Dedifferentiated amniotic fluid mesenchymal stem cell (primary cell): ENCODE measurements around the gene DHFR.
"Not testable (repeated sequence)": the region's sequence is repeated elsewhere in the genome, so short reads cannot be mapped to it uniquely, and the experiment has no call there.

Experiments used
- DNase-seq: peaks from one replicate; pipeline ENCODE4 v3.0.0-alpha.2; 2016; ENCODE audit errors: extremely low spot score

The DHFR gene

DNA sequence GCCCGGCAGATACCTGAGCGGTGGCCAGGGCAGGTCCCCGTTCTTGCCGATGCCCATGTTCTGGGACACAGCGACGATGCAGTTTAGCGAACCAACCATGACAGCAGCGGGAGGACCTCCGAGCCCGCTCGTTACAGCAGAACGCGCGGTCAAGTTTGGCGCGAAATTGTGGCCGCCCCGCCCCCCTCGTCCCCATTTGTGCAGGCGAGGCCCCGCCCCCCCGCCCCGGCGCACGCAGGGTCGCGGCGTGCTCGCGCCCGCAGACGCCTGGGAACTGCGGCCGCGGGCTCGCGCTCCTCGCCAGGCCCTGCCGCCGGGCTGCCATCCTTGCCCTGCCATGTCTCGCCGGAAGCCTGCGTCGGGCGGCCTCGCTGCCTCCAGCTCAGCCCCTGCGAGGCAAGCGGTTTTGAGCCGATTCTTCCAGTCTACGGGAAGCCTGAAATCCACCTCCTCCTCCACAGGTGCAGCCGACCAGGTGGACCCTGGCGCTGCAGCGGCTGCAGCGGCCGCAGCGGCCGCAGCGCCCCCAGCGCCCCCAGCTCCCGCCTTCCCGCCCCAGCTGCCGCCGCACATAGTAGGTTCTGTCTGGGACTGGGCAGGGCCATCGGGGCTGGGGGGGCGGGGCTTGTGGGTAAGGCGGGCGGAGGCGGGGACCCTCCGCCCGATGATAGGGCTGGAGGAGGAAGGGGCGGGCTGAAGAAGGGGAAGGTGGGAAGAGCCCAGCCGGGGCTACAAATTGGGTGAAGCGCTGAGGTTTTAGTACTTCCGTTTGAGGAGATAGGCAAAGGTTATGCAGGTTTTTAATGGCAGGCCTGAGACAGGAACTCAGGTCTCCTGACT lies at the start of gene DHFR, which contains the start of gene MSH3:
Gene DHFR, minus strand, starts transcription at position 593 of the 840 bp plus-strand sequence. Its CDS starts 494 bp downstream, at position 99.
Gene MSH3, plus strand, starts transcription at position 262 of the 840 bp plus-strand sequence. Its CDS starts 76 bp downstream, at position 338.
- peak; percentile 77 for DNase-seq

DNA sequence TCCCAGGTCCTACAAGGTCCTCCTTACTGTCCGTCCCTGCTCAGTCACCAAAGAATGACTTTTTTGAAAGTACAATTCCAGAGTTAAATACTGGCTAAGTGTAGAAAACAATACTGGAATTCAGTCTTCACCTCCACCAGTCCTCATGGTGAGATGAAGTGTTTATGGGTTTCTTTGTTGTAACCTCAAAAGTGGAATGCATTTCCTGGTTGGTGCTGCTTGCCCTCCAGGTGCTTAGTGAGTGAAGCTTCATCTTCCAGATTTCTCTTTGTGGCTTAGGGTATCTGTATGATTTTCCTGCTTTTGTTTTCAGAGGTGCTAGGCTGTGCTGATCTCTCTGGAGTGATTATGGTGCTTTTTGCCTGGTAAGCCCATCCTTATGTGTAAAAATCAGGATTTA lies 49.4 kb upstream of the DHFR start:
- no peak for DNase-seq

DNA sequence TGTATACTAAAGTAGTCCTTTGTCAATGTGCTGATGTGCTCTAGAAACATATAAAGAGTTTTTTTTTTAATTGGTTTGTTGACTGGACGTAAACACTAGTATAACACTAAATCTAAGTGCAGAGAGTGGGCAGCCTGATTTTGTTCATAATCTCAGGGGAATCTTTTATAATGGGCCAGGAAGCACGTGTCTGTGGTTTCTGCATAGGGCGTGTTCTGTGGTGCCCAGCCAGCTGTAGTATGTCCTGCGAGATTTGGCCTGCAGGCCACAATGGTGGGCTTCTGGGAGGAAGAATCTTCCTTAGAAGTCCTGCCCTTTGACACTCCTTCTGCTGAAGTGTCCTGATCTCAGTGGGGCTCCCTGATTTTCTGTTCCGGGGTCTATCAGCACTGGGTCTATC lies 49.0 kb upstream of the DHFR start:
- no peak for DNase-seq

DNA sequence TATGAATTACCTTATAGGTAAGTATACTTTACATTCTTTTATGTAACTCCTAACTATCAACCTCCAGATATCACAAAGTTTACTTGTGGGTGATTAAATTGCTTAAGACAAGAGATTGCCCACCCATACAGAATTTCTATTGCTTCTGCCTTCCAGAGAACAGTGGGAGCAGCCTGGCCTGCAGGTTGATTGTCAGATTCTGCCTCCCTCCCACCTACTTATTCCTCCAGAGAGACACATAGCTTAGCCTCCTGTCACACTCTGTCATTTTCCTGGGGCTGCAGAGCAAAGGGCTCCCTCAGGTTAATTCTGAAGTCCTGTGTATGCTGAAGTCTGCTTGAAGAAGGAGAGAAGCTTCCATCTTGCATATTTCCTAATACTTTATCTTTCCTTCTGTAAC lies 48.5 kb upstream of the DHFR start:
- DNase-seq = no peak

DNA sequence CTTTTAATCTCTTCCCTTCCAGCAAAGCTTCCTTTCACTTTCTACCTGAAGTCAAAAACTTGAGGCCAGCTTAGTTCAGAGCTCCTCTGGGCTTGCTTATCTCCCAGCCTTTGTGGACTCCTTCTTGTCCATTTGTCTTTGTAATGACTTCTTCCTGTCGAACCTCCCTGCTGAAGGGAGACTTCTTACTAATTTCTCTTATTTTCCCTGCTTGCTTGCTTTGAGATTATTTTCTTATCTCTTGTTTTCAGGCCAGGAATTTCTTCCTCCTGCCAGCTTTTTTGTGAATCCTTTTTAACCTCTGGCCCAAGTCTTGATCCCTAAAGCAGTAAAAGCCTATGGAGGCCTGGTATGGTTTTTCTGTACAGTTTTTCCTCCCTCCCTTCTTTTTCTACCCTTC lies 46.8 kb upstream of the DHFR start:
- no peak for DNase-seq

DNA sequence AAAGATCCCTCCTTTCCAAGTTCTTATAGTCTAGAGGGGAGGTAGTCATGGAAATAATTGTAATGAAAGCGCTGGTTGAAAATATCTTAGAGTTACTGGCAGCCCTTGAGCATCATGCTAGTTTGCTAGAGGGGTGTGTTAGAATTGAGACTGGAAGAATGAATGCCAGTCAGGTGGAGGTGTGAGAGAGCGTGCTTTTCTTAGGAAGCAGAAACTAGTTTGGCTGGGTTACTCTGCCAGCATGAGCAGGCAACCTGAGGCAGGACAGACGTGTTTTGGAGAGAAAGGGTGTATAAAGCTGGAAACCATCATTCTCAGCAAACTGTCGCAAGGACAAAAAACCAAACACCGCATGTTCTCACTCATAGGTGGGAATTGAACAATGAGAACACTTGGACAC lies 43.6 kb upstream of the DHFR start:
- DNase-seq = no peak

DNA sequence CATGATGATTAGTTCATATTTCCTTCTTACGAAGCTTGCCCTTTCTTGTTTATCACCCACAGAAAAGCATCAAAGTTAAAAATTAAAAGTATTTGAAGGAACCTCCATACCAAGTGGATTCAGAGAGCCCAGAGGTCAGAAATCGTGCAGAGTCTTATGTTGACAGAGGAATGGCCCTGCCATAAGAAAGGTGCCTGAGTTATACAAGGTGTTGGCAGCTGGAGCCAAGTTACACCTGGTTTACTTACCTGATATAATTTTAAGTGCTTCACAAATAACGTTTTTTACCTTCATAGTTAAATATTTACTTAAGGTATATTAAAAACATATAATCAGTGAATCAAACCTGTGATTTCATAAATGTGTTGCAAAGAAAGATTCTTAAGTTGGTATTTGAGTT lies 42.3 kb upstream of the DHFR start:
- no peak for DNase-seq

DNA sequence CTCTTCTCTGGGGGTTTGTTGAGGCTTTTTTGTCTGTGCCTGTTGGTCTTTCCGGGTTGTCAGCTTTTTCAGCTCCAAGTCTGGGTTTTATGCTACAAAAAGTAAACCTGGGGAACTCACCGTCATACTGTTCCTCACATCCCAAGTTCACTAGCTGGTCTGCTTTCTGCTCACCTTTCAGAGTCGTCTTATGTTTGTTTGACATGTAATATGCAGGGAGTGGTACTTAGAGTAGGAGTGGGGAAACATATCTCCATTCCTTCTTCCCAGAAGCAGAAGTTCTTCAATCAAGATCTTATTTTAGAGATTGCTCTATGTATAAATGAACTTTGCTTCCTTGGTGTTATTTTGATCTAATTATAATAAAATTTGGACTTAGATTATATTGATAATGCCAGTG lies 41.7 kb upstream of the DHFR start:
- no peak for DNase-seq

DNA sequence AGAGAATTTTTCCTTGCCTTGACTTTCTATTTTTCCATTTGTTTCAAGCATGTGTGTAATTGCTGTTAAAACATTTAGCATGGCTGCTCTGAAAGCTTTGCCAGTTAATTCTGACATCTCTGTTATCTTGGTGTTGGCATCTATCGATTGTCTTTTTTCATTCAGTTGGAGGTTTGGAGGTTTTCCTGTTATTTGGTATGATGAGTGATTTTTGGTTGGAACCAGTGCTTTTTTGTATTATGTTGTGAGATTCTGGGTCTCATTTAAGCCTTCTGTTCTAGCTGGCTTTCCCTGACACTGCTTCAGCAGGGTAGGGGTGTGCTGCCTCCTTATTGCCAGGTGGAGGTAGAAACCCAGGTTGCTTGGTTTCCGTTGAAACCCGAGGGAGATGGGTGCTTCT lies 40.9 kb upstream of the DHFR start:
- no peak for DNase-seq

DNA sequence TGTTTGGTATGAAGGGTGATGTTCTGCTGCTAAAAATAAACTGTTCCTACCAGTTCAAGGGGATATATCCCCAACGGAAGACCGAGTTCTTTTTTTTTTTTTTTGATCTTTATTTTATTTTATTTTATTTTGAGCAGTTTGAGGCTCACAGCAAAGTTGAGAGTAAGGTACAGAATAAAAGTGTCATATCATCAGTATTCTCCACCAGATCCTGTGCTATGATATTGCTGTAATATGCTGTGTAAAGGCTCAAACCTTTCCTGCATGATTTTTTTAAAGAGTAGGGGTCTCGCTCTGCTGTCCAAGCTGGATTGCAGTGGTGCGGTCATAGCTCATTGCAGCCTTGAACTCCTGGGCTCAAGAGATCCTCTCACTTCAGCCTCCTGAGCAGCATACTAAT lies 34.8 kb upstream of the DHFR start:
- no peak for DNase-seq

DNA sequence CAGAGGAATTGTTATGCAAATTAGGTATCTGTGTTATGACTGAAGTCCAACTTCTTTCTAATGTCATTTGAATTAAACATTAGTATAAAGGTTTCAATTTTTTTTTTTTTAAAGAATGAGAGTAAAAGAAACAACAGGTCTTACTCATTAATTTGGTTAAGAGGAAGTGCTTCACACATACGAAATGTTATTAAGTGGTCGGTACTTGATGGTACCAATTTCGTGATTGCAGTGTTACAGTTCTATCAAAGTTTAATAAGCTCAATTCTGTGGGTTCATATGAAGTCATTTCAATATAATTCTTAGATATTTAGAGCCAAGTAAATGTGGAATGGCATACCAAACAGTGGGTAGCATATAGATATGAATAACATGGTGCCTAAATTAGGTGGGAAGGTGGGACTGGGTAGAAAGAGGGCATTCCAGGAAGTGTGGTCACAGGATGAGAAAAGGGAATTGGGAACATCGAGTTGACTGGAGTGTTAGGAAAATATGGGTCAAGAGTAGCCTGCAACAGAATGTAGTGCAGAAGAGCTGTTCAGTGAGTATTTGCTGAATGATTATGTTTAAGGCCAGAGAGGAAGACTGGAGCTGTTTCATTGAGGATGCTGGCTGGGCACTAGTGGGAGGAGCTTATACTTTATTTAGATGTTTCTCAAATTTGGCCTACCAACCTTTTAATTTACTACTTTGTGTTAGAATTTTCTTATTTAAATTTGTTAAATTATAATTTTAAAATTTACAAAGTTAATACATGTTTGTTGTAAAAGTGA lies 34.1 kb upstream of the DHFR start:
- DNase-seq = no peak

DNA sequence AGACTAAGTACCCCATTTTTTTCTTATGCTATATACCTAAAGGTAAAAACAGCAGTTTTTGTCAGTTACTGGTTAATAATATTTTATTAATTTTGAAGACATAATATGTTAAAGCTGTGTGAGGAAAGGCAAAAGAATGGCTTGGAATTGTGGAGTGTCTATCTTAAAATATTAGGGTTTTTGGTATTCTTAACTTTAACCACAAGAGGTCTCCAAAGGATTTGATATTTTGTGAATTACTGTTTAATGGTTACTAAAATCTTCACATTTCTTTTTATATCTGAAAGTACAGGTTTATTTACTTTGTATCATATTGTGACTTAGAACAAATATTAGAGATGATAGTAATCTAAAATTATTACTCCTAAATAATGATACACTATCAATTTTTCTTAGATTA lies 32.0 kb upstream of the DHFR start:
- peak; percentile 31 for DNase-seq

DNA sequence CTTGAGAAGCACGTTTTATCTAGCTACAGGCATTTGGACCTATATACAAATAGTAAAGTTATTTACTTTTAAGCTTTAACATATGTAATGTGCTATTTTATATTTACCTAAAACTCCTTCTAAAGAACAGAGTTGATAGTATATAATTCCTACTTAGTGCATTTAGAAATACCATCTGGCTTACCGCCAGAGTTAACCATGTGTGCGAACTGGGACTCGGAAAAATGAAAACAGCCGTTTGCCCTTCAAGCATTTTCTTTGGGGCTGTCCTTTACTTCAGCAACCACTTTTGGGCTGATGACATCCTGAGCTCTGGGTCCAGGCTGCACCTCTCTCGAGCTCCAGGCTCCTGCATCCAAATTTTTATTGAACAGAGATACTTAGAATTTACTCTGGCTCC lies 21.9 kb upstream of the DHFR start:
- DNase-seq = no peak

DNA sequence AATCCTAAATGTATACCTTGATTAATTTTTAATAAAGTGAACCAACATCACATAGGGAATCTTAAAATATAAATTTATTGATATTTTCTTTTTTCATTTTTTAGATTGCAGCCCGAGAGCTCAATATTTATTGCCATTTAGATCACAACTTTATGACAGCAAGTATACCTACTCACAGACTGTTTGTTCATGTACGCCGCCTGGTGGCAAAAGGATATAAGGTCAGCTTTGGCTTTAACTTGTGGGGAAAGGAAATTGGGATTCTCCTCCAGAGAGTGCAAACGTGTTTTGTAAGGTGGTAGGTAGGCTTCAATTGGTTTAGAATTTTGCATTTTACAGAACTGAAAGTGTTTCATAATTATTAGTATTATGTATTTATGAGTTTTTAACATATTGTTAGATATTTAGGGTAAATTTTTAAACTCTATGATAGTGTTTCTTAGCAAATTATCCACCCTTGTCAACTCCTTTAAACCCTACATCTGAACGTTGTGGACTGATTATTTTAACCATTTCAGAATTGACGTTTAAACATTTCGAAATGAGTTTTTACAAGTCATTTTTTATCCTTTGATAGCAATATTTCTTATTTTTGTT lies 17.5 kb upstream of the DHFR start:
- DNase-seq = peak; percentile 70

DNA sequence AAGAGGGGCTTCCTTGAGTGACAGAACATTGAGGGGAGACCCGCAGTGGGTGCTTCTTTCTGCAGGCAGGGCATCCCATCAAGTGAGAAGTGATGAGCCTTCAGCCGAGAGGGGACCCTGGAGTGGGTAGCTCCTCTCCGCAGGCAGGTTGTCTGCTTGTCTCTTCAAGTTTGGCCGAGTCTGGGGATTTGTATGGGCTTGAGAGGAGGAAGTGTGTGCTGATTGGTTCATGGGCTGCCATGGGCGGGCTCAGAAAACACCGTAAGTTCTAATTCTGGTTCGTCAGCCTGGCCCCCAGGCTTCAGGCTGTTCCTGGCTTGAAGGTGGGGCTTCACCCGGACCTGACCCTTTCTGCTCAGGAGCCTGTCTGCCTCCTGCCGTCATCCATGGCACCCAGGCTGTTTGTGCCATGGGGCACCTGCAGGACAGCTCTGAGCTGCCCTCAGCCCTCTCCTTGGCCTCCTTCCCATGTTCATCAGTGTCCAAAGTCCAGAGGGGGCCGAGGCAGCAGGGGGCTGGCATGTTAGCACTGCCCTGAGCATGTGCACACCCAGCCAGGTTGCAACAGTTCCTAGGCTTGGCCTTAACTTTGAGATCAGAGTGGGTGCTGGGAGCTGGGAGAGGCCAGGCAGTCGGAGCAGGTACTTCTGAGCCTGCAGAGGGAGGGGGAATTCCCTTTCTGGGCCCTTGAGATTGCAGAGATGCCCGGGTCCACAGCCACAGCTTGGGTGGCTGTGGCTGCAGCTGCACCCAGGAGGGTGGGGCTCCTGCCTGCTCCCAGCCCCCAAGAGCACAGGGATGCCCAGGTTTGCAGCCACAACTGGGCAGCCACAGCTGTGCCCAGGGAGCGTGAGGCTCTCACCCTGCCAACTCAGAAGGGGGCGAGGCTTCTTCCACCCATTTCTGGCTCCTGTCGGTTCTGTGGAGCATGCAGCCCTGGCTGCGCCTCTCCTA lies 13.5 kb upstream of the DHFR start:
- no peak for DNase-seq

DNA sequence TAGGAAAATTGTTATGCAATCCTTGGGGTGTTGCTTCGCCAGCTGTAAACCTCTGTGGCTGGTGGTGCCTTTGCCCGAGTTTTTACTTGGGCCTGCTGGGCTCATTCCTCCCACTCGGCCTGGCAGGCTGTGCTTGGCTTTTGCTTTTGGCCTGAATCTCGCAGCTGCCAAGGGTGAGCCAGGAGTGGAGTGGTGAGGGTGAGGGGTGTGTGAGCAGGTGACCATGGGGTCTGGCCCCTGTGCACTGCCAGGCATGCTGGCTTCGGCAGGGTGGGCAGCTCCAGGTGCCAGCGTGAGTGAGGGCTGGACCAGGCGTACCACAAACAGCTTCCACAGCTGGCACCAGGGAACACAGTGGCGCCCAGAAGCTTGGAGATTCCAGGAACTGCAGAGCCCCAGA lies 12.6 kb upstream of the DHFR start:
- DNase-seq = no peak

DNA sequence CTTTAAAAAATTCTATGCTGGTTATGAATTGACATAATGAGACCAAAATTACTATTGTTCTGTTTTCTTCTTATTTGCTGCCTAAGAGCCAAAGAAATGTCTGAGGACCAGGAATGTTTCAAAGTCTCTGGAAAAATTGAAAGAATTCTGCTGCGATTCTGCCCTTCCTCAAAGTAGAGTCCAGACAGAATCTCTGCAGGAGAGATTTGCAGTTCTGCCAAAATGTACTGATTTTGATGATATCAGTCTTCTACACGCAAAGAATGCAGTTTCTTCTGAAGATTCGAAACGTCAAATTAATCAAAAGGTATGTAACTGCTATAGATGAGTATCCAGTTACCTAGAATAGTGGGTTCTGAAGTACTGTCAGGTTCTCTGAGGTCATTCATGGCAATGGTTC lies 10.3 kb upstream of the DHFR start:
- DNase-seq = no peak

DNA sequence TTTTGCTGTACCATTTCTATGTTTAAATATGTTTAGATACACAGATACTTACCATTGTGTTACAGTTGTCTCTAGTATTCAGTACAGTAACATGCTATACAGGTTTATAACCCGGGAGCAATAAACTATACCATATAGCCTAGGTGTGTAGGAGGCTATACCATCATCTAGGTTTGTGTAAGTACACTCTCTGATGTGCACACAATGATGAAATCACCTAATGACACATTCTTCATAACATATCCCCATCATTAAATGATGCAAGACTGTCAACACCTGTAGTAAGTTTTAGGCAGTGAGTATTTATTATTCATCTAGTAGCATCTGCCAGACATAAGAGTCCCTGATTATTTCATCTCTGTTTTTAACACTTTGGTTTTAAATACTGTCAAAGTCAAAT lies 7.3 kb upstream of the DHFR start:
- DNase-seq = no peak

DNA sequence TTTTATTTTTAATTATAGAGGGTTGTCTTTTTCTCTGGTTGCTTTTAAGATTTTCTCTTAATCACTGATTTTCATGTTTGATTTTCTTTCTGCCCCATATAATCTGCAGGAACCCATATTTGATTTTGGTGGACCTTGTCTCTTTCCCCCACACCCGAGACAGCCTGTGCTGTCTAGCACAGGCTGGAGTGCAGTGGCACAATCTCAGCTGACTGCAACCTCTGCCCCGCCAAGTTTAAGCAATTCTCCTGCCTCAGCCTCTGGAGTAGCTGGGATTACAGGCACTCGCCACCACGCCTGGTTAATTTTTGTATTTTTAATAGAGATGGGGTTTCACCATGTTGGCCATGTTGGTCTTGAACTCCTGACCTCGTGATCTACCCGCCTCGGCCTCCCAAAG lies 5.9 kb upstream of the DHFR start:
- not testable (repeated sequence) for DNase-seq

DNA sequence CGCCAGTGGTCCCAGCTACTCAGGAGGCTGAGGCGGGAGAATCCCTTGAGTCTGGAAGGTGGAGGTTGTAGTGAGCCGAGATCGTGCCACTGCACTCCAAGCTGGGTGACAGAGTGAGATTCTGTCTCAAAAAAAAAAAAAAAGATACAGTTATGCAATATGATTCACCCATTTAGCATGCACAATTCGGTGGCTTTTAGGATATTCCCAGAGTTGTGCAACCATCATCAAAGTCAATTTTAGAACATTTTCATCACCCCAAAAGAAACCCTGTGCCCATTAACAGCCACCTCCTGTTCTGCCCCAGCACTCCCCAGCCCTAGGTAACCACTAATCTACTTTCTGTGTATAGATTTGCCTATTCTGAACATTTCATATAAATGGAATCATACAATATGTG lies 4.3 kb upstream of the DHFR start:
- no peak for DNase-seq

DNA sequence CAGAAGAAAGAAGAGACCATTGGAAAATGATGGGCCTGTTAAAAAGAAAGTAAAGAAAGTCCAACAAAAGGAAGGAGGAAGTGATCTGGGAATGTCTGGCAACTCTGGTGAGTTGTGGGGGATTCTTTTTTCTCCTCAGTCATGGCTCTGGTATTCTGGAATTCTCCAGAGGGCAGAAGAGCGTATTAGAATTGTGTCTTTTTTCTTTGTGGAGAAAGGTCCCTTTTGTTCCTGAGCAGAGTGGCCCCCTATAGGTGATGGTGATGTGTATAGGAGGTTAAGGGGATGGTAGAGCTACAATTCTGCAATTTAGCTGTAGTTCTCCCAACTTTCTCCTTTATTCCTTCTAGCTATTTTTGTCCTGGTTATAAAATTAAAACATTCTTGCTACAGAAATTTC lies 1.6 kb upstream of the DHFR start:
- DNase-seq = no peak
